T-cell (primary cell): ENCODE measurements around the gene MB. TPM values are rescaled to one million over a fixed set of nuclear protein-coding genes. Genes with fewer than 3 reads are reported as not detected.

Experiments
- ATAC-seq, 4 experiments: fragments of 200-7000 bp in 3 of 4; fragments of 150-1000 bp in 1 of 4; cut with Tn5 transposase; replicated peaks in 1 of 4; 1 replicate in 3 of 4; 2 replicates in 1 of 4; pipeline ENCODE4 v1.10.0; 2021; ENCODE audit warnings: moderate library complexity in 3 of 4, mild to moderate bottlenecking in 2 of 4, moderate number of reproducible peaks in 1 of 4
- CTCF ChIA-PET, 2 donors: fragments of 300-600 bp; sonication (Branson Sonifier 250); formaldehyde crosslinking; loops; one replicate each; lab custom pipeline; 2022; ENCODE audit warnings: antibody characterized with exemption in 2 of 2; lab: Charles Lee
- POLR2A ChIA-PET, 2 donors: fragments of 300-600 bp; sonication (Branson Sonifier 250); formaldehyde crosslinking; loops; one replicate each; lab custom pipeline; 2022; ENCODE audit warnings: antibody characterized with exemption in 2 of 2; lab: Charles Lee
- DNase-seq, 35 experiments: peaks; one replicate each; pipeline versions ENCODE4 v3.0.0 to v3.0.0-alpha.2; 2013 to 2023
- H3K27ac ChIP-seq: one replicate; pipeline ENCODE4 v1.5.1; 2013; ENCODE audit warnings: low read length
- H3K27me3 ChIP-seq, 2 experiments: replicated peaks in 1 of 2; 1 replicate in 1 of 2; 2 replicates in 1 of 2; pipeline versions ENCODE4 v1.6.1 to v1.7.0; 2013; ENCODE audit warnings: low read length in 1 of 2, mixed read lengths in 1 of 2; ENCODE audit not compliant: control insufficient read depth in 2 of 2, insufficient read depth in 2 of 2; ENCODE audit errors: extremely low read depth in 1 of 2
- H3K36me3 ChIP-seq, 2 donors: 1 replicate in 1 of 2; 2 replicates in 1 of 2; pipeline versions ENCODE4 v1.6.1 to v1.7.0; 2013; ENCODE audit warnings: low read length in 1 of 2; ENCODE audit not compliant: control insufficient read depth in 2 of 2, insufficient read depth in 1 of 2; ENCODE audit errors: extremely low read depth in 1 of 2
- H3K4me1 ChIP-seq, 2 experiments: 1 replicate in 1 of 2; 2 replicates in 1 of 2; pipeline versions ENCODE4 v1.6.1 to v1.7.0; 2013; ENCODE audit warnings: low read length in 2 of 2, mixed read lengths in 1 of 2; ENCODE audit not compliant: insufficient read depth in 2 of 2, control insufficient read depth in 1 of 2; ENCODE audit errors: extremely low read depth in 1 of 2
- H3K4me3 ChIP-seq, 2 donors: 1 replicate in 1 of 2; 2 replicates in 1 of 2; pipeline versions ENCODE4 v1.5.1 to v1.7.0; 2013; ENCODE audit warnings: mild to moderate bottlenecking in 2 of 2, low read length in 1 of 2, moderate library complexity in 1 of 2; ENCODE audit not compliant: control insufficient read depth in 1 of 2; ENCODE audit errors: extremely low read depth in 1 of 2
- H3K9me3 ChIP-seq: 2 replicates; pipeline ENCODE4 v1.7.0; 2013
- H3K27ac Mint-ChIP-seq, 2 donors: one replicate each; pipeline ENCODE4 v1.8.0; 2020 to 2021; ENCODE audit warnings: mild to moderate bottlenecking in 2 of 2, mixed read lengths in 2 of 2
- H3K27me3 Mint-ChIP-seq, 2 donors: one replicate each; pipeline ENCODE4 v1.8.0; 2021 to 2022; ENCODE audit warnings: mixed read lengths in 2 of 2
- H3K36me3 Mint-ChIP-seq: one replicate; pipeline ENCODE4 v1.8.0; 2021; ENCODE audit warnings: mixed read lengths
- H3K4me1 Mint-ChIP-seq, 3 donors: one replicate each; pipeline ENCODE4 v1.8.0; 2020 to 2022; ENCODE audit warnings: mixed read lengths in 3 of 3, mild to moderate bottlenecking in 1 of 3
- H3K4me3 Mint-ChIP-seq, 3 donors: one replicate each; pipeline ENCODE4 v1.8.0; 2020 to 2022; ENCODE audit warnings: mild to moderate bottlenecking in 3 of 3, mixed read lengths in 3 of 3, moderate library complexity in 3 of 3
- H3K9me3 Mint-ChIP-seq, 3 donors: one replicate each; pipeline ENCODE4 v1.8.0; 2020 to 2022; ENCODE audit warnings: mixed read lengths in 3 of 3
- WGBS: methylation state at CpG from one replicate; pipeline ENCODE4 v1.1.5; 2013; ENCODE audit warnings: missing lambda C conversion rate; ENCODE audit not compliant: insufficient coverage; 5-methylcytosine and 5-hydroxymethylcytosine counted together
- total RNA-seq, 35 experiments: library from RNA in 6 of 35; stranded (reverse) in 6 of 35; fragments of 120-200 nt in 1 of 35; gene quantifications; one replicate each; pipeline versions ENCODE4 v1.2.1 to v1.2.4 and lab custom pipeline; 2013 to 2026

Gene MB
- total RNA-seq, 5 donors from 2014 or later (not counting 1 experiment from before 2014, with no cell fraction given) = not detected

DNA sequence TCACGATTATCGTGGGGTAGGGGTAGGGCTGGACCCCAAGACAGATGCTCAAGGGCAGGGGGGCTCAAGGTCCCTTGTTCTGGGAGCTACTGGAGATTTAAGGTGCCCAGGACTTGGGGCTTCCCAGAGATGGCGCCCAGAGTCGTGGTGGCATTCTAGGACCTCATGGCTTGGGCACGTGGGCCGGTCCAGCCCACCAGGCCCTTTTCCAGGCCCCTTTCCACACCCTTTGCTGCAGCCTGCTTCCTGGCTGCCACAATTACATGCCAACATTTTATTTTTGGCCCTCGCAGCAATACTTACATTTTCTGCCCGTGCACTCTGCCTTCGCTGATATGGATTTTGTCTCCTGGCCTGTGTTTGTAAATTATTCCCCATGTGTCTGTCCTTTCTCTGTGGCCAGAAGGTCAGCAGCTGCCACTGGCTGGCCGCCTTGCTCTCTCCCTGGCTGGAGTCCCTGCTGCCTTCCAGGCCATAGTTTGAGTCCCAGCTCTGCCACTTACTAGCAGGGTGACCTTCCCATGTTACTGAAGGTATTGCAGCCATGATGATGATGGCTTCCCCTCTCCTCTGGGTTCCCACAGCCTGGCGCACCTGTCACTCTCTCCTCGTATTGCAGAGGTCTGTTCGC is 11.2 kb downstream of the MB start:
- no peaks in the 10 kb centered on the region for H3K36me3 Mint-ChIP-seq
- H3K9me3 Mint-ChIP-seq = no peaks in the 10 kb centered on the region
- no peak overlapping the region for H3K4me3 Mint-ChIP-seq
- peaks cover 20 to 25% of the 10 kb centered on the region in 2 donors for H3K27me3 Mint-ChIP-seq
- no peak for DNase-seq
- H3K27ac Mint-ChIP-seq = no peak overlapping the region
- H3K9me3 ChIP-seq = no peaks in the 10 kb centered on the region
- H3K36me3 ChIP-seq = no peaks in the 10 kb centered on the region
- peaks cover 0 to 38% of the 10 kb centered on the region in 2 experiments for H3K27me3 ChIP-seq
- no peak for ATAC-seq
- H3K4me1 Mint-ChIP-seq = no peaks in the 10 kb centered on the region
- no peak overlapping the region for H3K4me3 ChIP-seq
- H3K4me1 ChIP-seq = no peaks in the 10 kb centered on the region
- WGBS = 83% methylated on average over 13 of the region's 13 CpGs
- H3K27ac ChIP-seq = no peak overlapping the region
- ChIA-PET CTCF (no interaction called here), POLR2A (no interaction called here)

DNA sequence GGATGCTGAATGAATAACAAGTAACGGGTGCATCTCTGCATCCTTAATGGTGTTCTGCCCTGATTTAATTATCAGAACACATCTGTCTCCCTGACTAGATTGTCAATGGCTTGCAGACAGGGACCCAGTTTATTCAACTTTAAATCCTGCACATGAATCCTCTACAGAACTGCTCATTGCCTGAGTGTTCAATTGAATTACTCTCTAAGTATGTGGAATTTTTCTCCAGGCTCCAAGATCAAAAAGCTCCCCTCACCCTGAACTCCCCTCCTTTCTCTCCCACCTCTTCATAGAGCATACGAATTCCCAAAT is 11.8 kb downstream of the MB start:
- peaks cover 0 to 35% of the 10 kb centered on the region in 2 experiments for H3K27me3 ChIP-seq
- Mint-ChIP-seq H3K36me3 (no peaks in the 10 kb centered on the region), H3K27ac (no peak overlapping the region), H3K9me3 (no peaks in the 10 kb centered on the region), H3K4me3 (no peak overlapping the region), H3K27me3 (peaks cover 16 to 22% of the 10 kb centered on the region in 2 donors), H3K4me1 (no peaks in the 10 kb centered on the region)
- no peaks in the 10 kb centered on the region for H3K4me1 ChIP-seq
- no peak for ATAC-seq
- no peak overlapping the region for H3K4me3 ChIP-seq
- H3K9me3 ChIP-seq = no peaks in the 10 kb centered on the region
- no peaks in the 10 kb centered on the region for H3K36me3 ChIP-seq
- ChIA-PET CTCF (no interaction called here), POLR2A (no interaction called here)
- DNase-seq = no peak
- H3K27ac ChIP-seq = no peak overlapping the region
- WGBS = 60% methylated on average over 1 of the region's 2 CpGs

DNA sequence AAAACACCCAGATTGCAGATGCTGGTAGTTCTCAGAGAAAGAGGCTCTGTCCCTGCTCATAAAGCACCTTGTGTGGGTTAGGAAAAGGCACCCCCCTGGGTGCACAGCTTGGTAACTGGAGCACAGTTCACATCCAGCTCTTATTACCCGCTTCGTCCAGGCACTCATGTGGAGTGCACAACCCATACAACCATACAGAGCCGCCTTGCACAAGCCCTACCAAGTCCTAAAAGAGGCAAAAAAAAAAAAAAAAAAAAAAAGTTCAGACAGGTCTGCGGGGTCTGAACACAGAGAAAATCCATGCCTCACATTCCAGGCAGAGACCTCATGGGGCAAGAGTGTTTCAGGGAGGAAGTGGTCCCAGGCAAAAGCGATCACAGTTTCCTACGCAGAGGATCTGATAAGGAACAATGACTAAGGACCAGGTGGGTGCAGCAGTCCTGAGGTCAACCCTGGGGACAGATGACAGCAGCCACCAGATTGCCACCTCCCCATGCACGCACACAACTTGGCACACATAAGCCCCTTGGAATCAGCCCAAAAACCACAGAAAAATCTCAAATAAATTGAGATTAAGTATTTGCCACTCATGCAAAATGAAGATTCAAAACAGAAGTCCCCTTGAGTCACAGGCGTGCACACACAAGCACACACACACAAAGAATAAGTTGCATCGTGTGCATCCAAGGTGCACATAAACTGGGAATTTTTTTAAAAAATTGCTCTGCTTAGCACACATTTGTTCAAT is 12.3 kb downstream of the MB start:
- H3K4me1 Mint-ChIP-seq = no peaks in the 10 kb centered on the region
- no peak overlapping the region for H3K27ac ChIP-seq
- no peaks in the 10 kb centered on the region for H3K36me3 Mint-ChIP-seq
- ATAC-seq (no peak), DNase-seq (no peak)
- no peaks in the 10 kb centered on the region for H3K9me3 Mint-ChIP-seq
- H3K4me3 Mint-ChIP-seq = no peak overlapping the region
- no peak overlapping the region for H3K4me3 ChIP-seq
- POLR2A ChIA-PET = no interaction called here
- H3K9me3 ChIP-seq = no peaks in the 10 kb centered on the region
- no peaks in the 10 kb centered on the region for H3K4me1 ChIP-seq
- H3K27me3 ChIP-seq = peaks cover 0 to 30% of the 10 kb centered on the region in 2 experiments
- no peak overlapping the region for H3K27ac Mint-ChIP-seq
- peaks cover 12 to 22% of the 10 kb centered on the region in 2 donors for H3K27me3 Mint-ChIP-seq
- no peaks in the 10 kb centered on the region for H3K36me3 ChIP-seq
- CTCF ChIA-PET = no interaction called here
- 3% methylated on average over 4 of the region's 9 CpGs for WGBS

DNA sequence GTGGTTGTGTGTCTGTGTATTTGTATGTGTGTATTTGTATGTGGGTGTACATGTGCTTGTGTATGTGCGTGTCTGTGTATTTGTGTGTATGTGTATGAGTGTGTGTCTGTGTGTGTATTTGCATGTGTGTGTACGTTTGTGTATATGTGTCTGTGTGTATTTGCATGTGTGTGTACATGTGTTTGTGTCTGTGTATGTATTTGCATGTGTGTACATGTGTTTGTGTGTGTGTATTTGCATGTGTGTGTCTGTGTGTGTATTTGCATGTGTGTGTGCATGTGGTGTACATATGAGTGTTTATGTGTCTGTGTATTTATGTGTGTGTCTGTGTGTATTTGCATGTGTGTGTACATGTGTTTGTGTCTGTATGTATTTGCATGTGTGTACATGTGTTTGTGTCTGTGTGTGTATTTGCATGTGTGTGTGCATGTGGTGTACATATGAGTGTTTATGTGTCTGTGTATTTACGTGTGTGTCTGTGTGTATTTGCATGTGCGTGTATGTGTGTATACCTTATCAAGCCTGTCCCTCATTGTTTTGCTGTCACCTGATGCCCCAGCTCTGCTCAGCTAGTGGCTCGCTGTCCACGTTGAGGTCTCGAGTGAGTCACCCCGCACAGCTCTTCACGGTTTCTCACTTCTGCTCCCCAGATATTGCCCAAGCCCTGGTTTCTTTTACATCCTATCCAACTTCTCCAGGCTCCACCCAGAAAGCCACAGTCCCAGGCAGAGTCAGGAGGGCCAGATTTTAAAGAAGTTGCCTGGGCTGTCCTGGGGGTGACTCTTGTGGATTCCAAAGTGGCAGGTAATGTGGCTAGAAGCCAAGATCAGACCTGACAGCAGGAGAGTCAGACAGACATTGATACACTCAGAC is 15.2 kb downstream of the MB start:
- DNase-seq (peak in 1 of 35 experiments; percentile 26), ATAC-seq (no peak)
- no peak overlapping the region for H3K4me3 Mint-ChIP-seq
- no peak overlapping the region for H3K27ac ChIP-seq
- no peaks in the 10 kb centered on the region for H3K4me1 ChIP-seq
- 74% methylated on average over 6 of the region's 9 CpGs for WGBS
- H3K4me3 ChIP-seq = no peak overlapping the region
- no peaks in the 10 kb centered on the region for H3K9me3 Mint-ChIP-seq
- peaks cover 7% of the 10 kb centered on the region in 2 donors for H3K27me3 Mint-ChIP-seq
- POLR2A ChIA-PET = no interaction called here
- H3K27me3 ChIP-seq = peaks cover 0 to 17% of the 10 kb centered on the region in 2 experiments
- no peak overlapping the region for H3K27ac Mint-ChIP-seq
- H3K4me1 Mint-ChIP-seq = no peaks in the 10 kb centered on the region
- H3K36me3 Mint-ChIP-seq = no peaks in the 10 kb centered on the region
- CTCF ChIA-PET = no interaction called here
- H3K36me3 ChIP-seq = no peaks in the 10 kb centered on the region
- H3K9me3 ChIP-seq = no peaks in the 10 kb centered on the region

DNA sequence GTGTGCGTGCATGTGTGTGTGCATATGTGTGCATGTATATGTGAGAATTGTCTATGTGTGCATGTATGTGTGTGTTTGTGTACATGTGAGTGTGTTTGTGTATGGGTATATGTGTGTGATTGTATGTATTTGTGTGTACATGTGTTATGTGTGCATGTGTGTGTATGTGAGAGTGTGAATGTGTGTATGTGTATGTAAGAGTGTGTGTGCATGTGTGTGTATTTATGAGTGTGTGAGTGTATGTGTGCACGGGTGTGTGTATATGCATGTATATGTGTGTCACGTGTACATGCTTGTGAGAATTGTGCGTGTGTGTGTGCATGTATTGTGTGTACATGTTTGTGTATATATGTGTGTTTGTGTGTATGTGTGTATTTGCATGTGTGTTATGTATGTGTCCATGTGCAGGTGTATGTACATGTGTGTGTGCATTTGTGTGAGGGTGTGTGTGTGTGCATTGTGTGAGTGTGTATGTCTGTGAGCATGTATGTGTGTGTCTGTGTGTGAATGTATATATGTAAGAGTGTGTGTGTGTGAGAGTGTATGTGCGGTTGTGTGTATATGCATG is 16.0 kb downstream of the MB start:
- Histone ChIP-seq H3K4me3 (no peak overlapping the region), H3K4me1 (no peaks in the 10 kb centered on the region), H3K27me3 (peaks cover 0 to 10% of the 10 kb centered on the region in 2 experiments), H3K9me3 (no peaks in the 10 kb centered on the region), H3K27ac (no peak overlapping the region), H3K36me3 (no peaks in the 10 kb centered on the region)
- no peak for DNase-seq
- Mint-ChIP-seq H3K27ac (no peak overlapping the region), H3K36me3 (no peaks in the 10 kb centered on the region), H3K27me3 (peaks cover 0 to under 1% of the 10 kb centered on the region in 2 donors), H3K9me3 (no peaks in the 10 kb centered on the region), H3K4me3 (no peak overlapping the region), H3K4me1 (no peaks in the 10 kb centered on the region)
- no peak for ATAC-seq
- ChIA-PET CTCF (no interaction called here), POLR2A (no interaction called here)
- 96% methylated on average over 5 of the region's 5 CpGs for WGBS

- Mint-ChIP-seq H3K4me1 (no peaks in the 10 kb centered on the region), H3K4me3 (no peak overlapping the region), H3K27me3 (no peaks in the 10 kb centered on the region), H3K9me3 (no peaks in the 10 kb centered on the region), H3K27ac (no peak overlapping the region), H3K36me3 (no peaks in the 10 kb centered on the region)
- H3K27me3 ChIP-seq = peaks cover 0 to 4% of the 10 kb centered on the region in 2 experiments
- ChIA-PET POLR2A (no interaction called here), CTCF (no interaction called here)
- H3K4me1 ChIP-seq = no peaks in the 10 kb centered on the region
- WGBS = 58% methylated on average over 11 of the region's 12 CpGs
- no peaks in the 10 kb centered on the region for H3K36me3 ChIP-seq
- ATAC-seq = no peak
- H3K9me3 ChIP-seq = no peaks in the 10 kb centered on the region
- H3K4me3 ChIP-seq = no peak overlapping the region
- no peak for DNase-seq
- no peak overlapping the region for H3K27ac ChIP-seq
These were observed 16.7 kb downstream of the MB start for GRCh38 chr22:35600476-35600875.
